Measurements from ENCODE around the gene STPG2.
"Not testable (repeated sequence)": the region's sequence is repeated elsewhere in the genome, so short reads cannot be mapped to it uniquely, and the experiment has no call there.

The STPG2 gene

GRCh38 chr4:97605932-97606331 is 537.3 kb downstream of the STPG2 start:
- no peak for DNase-seq

DNA sequence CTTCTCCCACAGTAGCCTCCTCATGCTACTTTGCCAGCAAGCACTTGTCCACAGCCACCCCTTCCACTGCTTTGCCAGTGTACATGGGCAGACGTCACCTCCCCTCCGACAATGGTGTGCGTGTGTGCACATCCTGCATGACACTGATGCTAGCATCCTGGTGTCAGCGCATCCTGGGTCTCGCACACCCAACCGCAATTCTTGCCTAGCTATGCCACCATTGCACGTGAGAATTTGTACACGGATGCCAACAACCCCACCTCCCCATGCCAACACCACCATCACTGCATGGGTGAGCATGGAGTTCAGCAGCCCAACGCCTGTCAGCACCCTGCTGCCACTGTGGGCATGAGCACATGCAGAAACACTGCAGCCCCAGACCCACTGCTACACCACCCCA is 550.0 kb downstream of the STPG2 start:
- DNase-seq, result no peak

GRCh38 chr4:97590266-97590665 is 553.0 kb downstream of the STPG2 start:
- DNase-seq, result no peak

DNA sequence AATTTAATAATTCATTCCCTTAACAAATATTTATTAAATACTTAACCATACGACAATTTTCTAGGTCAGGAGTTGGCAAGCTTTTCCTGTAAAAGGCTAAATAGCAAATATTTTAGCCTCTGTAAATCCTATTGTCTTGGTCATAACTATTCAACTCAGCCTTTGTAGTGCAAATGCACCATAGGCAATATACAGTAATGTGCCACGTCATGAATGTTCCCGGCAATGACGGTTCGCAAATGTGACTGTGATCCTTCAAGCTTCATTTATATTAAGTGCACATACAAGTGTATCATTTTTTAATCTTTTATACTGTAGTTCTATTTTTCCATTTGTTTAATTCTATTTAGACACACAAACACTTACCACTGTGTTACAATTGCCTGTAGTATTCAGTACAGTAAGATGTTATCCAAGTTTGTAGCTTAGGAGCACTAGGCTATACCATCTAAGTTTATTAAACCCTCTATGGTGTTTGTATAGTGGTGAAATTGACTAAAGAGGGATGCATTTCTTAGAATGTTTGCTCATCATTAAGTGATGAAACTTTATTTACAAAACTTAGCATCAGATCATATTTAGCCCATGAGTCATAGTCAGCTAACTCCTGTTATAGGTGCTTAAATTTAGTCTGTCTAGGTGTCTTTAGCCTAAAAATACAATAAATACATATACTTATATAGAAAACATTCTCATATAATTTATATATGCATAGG is 553.6 kb downstream of the STPG2 start:
- no peak for DNase-seq

DNA sequence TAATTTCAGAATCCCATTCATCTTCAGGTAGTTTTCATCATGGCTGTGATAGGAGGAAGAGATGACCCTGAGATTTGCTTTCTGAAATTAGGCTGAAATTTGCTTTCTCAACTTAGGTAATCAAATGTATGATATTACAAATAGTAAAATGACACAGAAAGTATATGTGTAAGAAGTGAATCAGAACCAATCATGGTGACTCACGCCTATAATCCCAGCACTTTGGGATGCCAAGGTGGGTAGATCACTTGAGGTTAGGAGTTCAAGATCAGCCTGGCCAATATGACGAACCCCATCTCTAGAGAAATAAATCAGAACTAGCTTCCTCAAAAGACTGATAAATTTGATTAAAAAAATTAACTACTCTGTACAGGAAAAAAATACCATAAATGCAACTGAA is 555.4 kb downstream of the STPG2 start:
- DNase-seq, result no peak

GRCh38 chr4:97585274-97585673 is 558.0 kb downstream of the STPG2 start:
- DNase-seq, result no peak

- no peak for DNase-seq
Measured at GRCh38 chr4:97582890-97583289, 560.4 kb downstream of the STPG2 start.

GRCh38 chr4:97577004-97577403 is 566.3 kb downstream of the STPG2 start:
- peak; percentile 32 for DNase-seq

DNA sequence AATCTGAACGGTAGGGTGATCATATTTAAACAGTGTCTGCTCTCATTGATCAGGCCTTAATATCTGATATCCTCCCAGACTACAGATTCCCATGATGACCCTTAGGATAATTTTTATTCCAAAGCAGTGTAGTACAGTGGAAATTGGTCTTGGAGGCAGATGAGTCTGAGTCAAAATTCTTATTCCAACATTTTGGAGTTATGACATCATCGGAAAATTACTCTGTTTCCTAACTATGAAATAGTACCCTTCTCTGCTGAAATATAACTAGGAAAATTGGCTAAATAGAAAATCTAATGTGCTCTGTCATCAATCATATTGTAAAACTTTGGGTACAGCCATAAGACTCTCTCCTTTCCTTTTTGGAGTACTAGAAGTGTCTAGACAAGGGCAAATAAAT is 583.3 kb downstream of the STPG2 start:
- no peak for DNase-seq

DNA sequence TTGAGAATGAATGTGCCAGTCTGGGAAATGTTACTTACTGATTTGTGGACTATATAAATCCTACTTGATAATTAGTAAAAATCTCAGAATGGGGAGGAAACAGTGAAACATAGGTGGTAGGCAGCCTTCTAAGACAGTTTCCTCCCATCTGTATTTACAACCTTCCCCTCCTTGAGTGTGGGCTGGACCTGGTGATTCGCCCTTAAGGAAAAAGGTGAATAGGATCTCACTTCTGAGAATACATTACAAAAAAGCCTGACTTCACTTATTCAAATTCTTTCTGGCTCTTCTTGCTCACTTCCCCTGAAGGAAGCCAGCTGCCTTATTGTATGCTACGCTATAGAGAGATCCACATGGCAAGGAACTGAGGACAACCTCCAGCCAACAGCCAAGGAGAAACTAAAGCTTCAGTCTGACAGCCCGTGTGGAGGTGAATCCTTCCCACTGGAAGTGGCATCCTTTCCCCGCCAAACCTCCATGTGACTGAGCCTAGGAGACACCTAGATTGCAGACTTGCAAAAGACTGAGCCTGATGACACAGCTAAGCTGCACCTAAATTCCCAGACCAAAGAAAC is 585.0 kb downstream of the STPG2 start:
- DNase-seq, result no peak

- not testable (repeated sequence) for DNase-seq
Measured at GRCh38 chr4:97550637-97551036, 592.6 kb downstream of the STPG2 start.

- DNase-seq, result no peak
Measured at GRCh38 chr4:97548943-97549583, 594.2 kb downstream of the STPG2 start.

DNA sequence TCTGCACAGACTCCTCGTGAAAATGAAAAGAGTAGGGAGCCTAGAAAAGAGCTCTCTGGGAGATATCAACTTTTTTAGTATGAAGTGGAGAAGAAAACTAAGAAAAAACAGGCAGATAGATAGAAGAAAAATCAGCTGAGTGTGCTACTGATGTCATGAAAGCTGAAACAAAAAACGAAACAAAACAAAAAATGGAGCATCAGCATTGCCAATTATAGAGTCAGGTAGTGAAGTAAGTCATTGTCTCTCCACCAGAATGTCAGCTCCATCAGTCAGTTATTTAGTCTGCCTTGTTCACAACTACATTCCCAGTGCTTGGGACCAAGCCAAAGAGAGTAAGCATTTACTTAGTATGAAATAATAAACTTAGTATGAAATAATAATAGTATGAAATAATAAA is 595.1 kb downstream of the STPG2 start:
- DNase-seq, result no peak

- DNase-seq, result no peak
Measured at GRCh38 chr4:97531351-97531750, 611.9 kb downstream of the STPG2 start.

DNA sequence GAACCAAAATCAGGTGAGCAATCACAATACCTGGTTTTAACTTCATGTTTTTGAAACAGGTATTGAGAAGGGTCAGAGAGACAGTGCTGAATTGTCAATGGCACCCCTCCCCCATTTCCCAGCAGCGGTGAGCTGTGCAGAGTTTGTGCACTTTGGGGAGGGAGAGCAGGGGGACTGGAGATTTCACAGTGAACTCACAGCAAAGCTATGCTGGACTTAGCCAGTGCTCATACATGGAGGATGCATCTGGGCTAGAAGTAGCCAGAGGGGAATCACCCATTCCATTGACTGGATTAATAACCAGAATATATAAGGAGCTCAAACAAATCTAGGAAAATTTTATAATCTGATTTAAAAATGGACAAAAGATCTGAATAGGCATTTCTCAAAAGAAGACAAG is 612.6 kb downstream of the STPG2 start:
- DNase-seq, result no peak

DNA sequence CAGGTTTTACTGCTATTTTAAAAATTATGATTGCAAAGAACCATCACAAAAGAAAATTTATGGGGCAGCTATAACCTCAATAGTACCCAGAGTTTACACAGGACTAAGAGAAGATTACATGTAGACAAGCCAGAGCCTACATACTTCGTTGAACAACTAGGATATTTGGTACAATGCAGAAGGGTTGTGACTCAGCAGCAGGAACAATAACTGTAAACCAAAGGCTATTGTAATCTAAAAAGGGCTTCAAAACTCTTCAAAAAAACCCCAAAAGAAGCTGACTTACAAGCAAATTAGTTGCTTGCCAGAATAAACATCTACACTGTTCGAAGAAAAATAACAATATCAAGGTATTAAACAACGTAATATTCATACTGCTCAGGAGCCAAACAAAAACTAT is 618.0 kb downstream of the STPG2 start:
- no peak for DNase-seq

DNA sequence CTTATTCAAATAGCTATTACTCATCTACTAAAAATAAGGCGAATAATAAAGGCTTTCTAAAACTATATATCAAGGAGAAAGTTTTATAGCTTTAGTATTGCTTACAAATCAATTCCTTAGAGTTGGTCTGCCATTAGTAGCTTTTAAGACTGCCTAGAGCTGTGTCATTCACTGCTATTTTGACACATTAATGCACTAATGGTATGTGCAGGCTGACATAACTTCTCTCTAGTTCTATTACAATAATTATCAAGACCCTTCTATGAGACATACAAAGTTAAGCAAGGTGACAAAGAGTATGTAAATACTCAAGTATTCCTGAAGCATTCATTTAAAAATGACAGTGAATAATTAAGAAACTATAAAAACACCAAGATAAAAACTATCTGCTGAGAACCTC is 625.3 kb downstream of the STPG2 start:
- DNase-seq, result no peak

- DNase-seq, result no peak
Measured at GRCh38 chr4:97513917-97514316, 629.4 kb downstream of the STPG2 start.
